ENCODE results near the gene ICAM5.

ICAM5 gene

GRCh38 chr19:10251792-10252694 is 37.7 kb upstream of the ICAM5 start, which contains the start of gene MRPL4:
TSS of gene MRPL4 (plus strand) at chr19:10252214. CDS start at chr19:10252254, 40 bp downstream.
- DNase-seq (ENCODE audit: low read depth, low spot score), result peak; percentile 90
- TF ChIP-seq CTCF (IDR thresholded peaks at IDR 0.05; ENCODE audit: insufficient read depth, low read length, missing control alignments), result no peak
- POLR2A ChIA-PET, result interaction anchor here (1.0 kb wide), 1 partner anchor 128 kb away, joined by 3 read pairs; the partner anchor contains the start of gene TYK2
- H3K4me3 ChIP-seq (ENCODE audit: low read depth, low read length), result peak within 1 kb of the TSS; percentile 99
- CTCF ChIA-PET, result interaction anchor here (1.6 to 4.3 kb wide), 8 partner anchors 8 to 321 kb away, joined by 4 to 93 read pairs (median 22); partner anchors contain the start of gene EIF3G

GRCh38 chr19:10252707-10253106 is 37.0 kb upstream of the ICAM5 start:
- POLR2A ChIA-PET, result no interaction called here

DNA sequence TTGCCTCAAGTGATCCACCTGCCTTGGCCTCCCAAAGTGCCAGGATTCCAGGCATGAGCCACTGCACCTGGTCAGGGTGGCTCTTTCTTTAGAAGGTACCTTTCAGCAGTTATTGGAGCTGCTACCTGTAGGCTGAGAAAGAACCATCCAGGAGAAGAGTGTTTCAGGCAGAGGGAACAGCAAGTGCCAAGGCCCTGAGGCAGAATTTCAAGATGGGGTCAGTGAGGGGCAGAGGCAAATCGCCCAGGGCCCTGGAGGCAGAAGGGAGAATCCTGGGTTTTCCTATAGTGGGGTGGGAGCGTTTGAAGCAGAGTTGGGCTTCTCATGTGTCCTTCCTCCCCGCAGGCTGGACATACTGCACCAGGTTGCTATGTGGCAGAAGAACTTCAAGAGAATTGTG is 35.5 kb upstream of the ICAM5 start:
- CTCF ChIA-PET, result interaction anchor here (1.0 to 19.7 kb wide), 2 partner anchors 15 to 132 kb away, joined by 3 to 1180 read pairs; partner anchors contain the start of genes CDC37 and TYK2
- POLR2A ChIA-PET, result no interaction called here
- DNase-seq (ENCODE audit: low read depth, low spot score), result no peak
- no peak overlapping the region for H3K4me3 ChIP-seq (ENCODE audit: low read depth, low read length)
- TF ChIP-seq CTCF (IDR thresholded peaks at IDR 0.05; ENCODE audit: insufficient read depth, low read length, missing control alignments), result no peak

More at GRCh38 chr19:10252707-10253106, 37.0 kb upstream of the ICAM5 start:
- CTCF ChIA-PET, result interaction anchor here (19.7 kb wide), 1 partner anchor 134 kb away, joined by 1180 read pairs; the partner anchor contains the start of genes CDC37 and TYK2
- DNase-seq (ENCODE audit: low read depth, low spot score), result no peak
- peak overlapping the region; percentile 99 for H3K4me3 ChIP-seq (ENCODE audit: low read depth, low read length)
- TF ChIP-seq CTCF (IDR thresholded peaks at IDR 0.05; ENCODE audit: insufficient read depth, low read length, missing control alignments), result no peak

GRCh38 chr19:10255358-10255757 is 34.4 kb upstream of the ICAM5 start:
- ChIA-PET CTCF (interaction anchor here (1.3 to 19.7 kb wide), 3 partner anchors 14 to 131 kb away, joined by 3 to 1180 read pairs (median 98); partner anchors contain the start of genes CDC37, ICAM1 and TYK2), POLR2A (no interaction called here)
- DNase-seq (ENCODE audit: low read depth, low spot score), result no peak
- no peak overlapping the region for H3K4me3 ChIP-seq (ENCODE audit: low read depth, low read length)
- TF ChIP-seq CTCF (IDR thresholded peaks at IDR 0.05; ENCODE audit: insufficient read depth, low read length, missing control alignments), result no peak

DNA sequence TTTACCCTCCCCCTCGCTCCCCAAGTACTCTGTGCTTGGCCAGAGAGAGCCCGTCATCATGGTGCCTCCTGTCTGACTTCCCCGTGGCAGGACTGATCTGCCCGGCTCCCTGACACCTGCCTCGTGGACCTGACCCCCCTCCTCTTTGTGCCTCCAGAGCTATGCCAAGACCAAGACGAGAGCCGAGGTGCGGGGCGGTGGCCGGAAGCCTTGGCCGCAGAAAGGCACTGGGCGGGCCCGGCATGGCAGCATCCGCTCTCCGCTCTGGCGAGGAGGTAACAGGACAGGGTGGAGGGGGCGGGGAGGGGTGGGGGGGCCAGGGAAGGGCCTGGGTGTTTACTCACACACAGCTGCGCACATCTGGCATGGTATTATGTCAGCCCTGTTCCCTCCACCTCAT is 33.2 kb upstream of the ICAM5 start:
- ChIA-PET POLR2A (interaction anchor here (1.2 kb wide), 1 partner anchor 132 kb away, joined by 3 read pairs; no protein-coding TSS in a partner anchor), CTCF (interaction anchor here (1.3 to 19.7 kb wide), 3 partner anchors 13 to 130 kb away, joined by 3 to 1180 read pairs (median 98); partner anchors contain the start of genes CDC37, ICAM1 and TYK2)
- H3K4me3 ChIP-seq (ENCODE audit: low read depth, low read length), result no peak overlapping the region
- DNase-seq (ENCODE audit: low read depth, low spot score), result no peak
- no peak for TF ChIP-seq CTCF (IDR thresholded peaks at IDR 0.05; ENCODE audit: insufficient read depth, low read length, missing control alignments)
